ENCODE data around the gene ULK4.
A peak's percentile ranks its signal among the peaks of the same experiment; 100 is the strongest.
"Not testable (repeated sequence)": the region's sequence is repeated elsewhere in the genome, so short reads cannot be mapped to it uniquely, and the experiment has no call there.

The ULK4 gene

DNA sequence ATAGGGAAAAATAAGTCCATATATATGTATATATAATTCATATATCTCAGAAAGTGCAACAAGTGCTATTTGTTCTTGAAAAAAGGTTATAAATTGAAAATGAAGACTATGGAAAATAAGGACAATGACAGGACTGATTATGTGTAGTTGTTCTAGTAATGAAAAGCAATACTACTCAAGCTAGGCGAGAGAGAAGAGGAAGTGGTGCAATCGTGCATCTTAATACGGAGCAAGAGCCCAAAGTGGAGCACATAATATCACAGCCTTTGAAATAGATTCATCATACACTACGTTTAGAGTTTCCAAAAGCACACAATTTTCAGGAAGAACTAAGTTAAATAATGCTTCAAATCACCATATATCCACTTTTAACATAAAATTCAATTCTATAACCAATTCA, 87.9 kb downstream of the ULK4 start:
- TF ChIP-seq, protein P1, sequence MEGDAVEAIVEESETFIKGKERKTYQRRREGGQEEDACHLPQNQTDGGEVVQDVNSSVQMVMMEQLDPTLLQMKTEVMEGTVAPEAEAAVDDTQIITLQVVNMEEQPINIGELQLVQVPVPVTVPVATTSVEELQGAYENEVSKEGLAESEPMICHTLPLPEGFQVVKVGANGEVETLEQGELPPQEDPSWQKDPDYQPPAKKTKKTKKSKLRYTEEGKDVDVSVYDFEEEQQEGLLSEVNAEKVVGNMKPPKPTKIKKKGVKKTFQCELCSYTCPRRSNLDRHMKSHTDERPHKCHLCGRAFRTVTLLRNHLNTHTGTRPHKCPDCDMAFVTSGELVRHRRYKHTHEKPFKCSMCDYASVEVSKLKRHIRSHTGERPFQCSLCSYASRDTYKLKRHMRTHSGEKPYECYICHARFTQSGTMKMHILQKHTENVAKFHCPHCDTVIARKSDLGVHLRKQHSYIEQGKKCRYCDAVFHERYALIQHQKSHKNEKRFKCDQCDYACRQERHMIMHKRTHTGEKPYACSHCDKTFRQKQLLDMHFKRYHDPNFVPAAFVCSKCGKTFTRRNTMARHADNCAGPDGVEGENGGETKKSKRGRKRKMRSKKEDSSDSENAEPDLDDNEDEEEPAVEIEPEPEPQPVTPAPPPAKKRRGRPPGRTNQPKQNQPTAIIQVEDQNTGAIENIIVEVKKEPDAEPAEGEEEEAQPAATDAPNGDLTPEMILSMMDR (IDR thresholded peaks at IDR 0.05; ENCODE audit: control insufficient read depth, extremely low read depth, insufficient read depth), result no peak
- no peak for DNase-seq (ENCODE audit: low read depth)
- H3K4me3 ChIP-seq (ENCODE audit: low read depth, low read length), result no peak overlapping the region

- no peak for DNase-seq (ENCODE audit: low read depth)
- no peak overlapping the region for H3K4me3 ChIP-seq (ENCODE audit: low read depth, low read length)
- TF ChIP-seq, protein P1 (IDR thresholded peaks at IDR 0.05; ENCODE audit: control insufficient read depth, extremely low read depth, insufficient read depth), result no peak
Measured at GRCh38 chr3:41872157-41872556, 89.7 kb downstream of the ULK4 start.

- TF ChIP-seq, protein P1 (IDR thresholded peaks at IDR 0.05; ENCODE audit: control insufficient read depth, extremely low read depth, insufficient read depth), result no peak
- H3K4me3 ChIP-seq (ENCODE audit: low read depth, low read length), result no peak overlapping the region
- DNase-seq (ENCODE audit: low read depth), result no peak
Measured at GRCh38 chr3:41867533-41867932, 94.4 kb downstream of the ULK4 start.

DNA sequence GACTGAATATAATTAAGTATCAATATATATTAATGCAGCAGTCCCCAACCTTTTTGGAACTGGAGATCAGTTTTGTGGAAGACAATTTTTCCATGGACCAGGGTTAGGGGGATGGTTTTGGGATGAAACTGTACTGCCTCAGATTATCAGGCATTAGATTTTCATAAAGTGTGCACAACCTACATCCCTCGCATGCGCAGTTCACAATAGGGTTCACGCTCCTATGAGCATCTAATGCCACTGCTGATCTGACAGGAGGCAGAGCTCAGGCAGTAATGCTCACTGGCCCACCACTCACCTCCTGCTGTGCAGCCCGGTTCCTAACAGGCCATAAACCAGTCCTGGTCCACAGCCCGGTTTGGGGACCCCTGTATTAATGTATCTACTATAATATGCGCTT, 95.6 kb downstream of the ULK4 start:
- TF ChIP-seq, protein P1 (IDR thresholded peaks at IDR 0.05; ENCODE audit: control insufficient read depth, extremely low read depth, insufficient read depth), result no peak
- no peak overlapping the region for H3K4me3 ChIP-seq (ENCODE audit: low read depth, low read length)
- no peak for DNase-seq (ENCODE audit: low read depth)

DNA sequence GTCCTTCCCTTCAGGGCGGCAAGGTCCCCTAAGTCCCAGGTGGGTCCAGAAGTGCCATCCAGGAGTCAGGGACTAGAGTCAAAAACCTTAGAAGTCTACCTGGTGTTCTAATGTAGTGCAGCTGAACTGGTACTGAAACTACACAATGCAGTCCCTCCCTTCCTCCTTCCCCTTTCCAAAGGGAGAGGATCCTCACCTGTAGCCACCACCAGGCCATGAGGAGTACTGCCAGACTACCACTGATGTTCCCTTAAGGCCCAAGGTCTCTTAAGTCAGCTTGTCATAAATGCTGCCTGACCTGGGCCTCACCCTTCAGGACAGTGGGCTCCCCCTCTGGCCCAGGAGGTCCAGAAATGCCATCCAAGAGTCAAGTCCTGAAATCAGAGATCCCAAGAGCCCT, 98.9 kb downstream of the ULK4 start:
- no peak for DNase-seq (ENCODE audit: low read depth)
- no peak overlapping the region for H3K4me3 ChIP-seq (ENCODE audit: low read depth, low read length)
- TF ChIP-seq, protein P1 (IDR thresholded peaks at IDR 0.05; ENCODE audit: control insufficient read depth, extremely low read depth, insufficient read depth), result 0 out of 2 replicates have a peak, but pooled peaks have one; percentile 5

DNA sequence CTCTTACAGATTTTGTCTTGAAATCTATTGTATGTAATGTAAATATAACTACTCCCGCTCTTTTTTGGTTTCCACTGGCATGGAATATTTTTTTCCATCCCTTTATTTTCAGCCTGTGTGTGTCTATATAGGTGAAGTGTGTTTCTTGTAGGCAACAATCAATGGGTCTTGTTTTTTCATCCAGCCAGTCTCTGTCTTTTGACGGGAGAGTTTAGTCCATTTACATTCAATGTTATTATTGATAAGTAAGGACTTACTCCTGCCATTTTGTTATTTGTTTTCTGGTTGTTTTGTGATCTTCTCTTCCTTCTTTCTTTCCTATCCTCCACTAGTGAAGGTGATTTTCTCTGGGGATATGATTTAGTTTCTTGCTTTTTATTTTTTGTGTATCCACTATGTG, 101.4 kb downstream of the ULK4 start:
- not testable (repeated sequence) for DNase-seq (ENCODE audit: low read depth); H3K4me3 ChIP-seq (ENCODE audit: low read depth, low read length)

GRCh38 chr3:41854956-41855355, 106.9 kb downstream of the ULK4 start:
- DNase-seq (ENCODE audit: low read depth), result no peak
- TF ChIP-seq, protein P1 (IDR thresholded peaks at IDR 0.05; ENCODE audit: control insufficient read depth, extremely low read depth, insufficient read depth), result no peak
- H3K4me3 ChIP-seq (ENCODE audit: low read depth, low read length), result no peak overlapping the region

Data from LNCaP clone FGC (cell line).